Endodermal cell (in vitro differentiated cells): ENCODE results near the gene KCNQ4. TPM values are rescaled to one million over a fixed set of nuclear protein-coding genes. Genes with fewer than 3 reads are reported as not detected.
A peak's percentile ranks its signal among the peaks of the same experiment; 100 is the strongest.

Experiments
- DNase-seq: peaks from one replicate; pipeline ENCODE4 v3.0.0-alpha.2; 2017
- H3K27ac ChIP-seq: 2 replicates; pipeline ENCODE4 v1.5.1; 2013; ENCODE audit warnings: mild to moderate bottlenecking, low read depth, low read length, moderate library complexity
- H3K27me3 ChIP-seq: 2 replicates; pipeline ENCODE4 v1.6.1; 2013; ENCODE audit warnings: mild to moderate bottlenecking, low read length, moderate library complexity; ENCODE audit not compliant: insufficient read depth, control insufficient read depth, poor library complexity, severe bottlenecking
- H3K36me3 ChIP-seq: 2 replicates; pipeline ENCODE4 v1.7.0; 2013; ENCODE audit warnings: mild to moderate bottlenecking, low read length, moderate library complexity; ENCODE audit not compliant: control insufficient read depth, insufficient read depth
- H3K4me1 ChIP-seq: one replicate; pipeline ENCODE4 v1.7.0; 2013; ENCODE audit warnings: low read length; ENCODE audit not compliant: control insufficient read depth, insufficient read depth
- H3K4me3 ChIP-seq: 2 replicates; pipeline ENCODE4 v1.5.1; 2013; ENCODE audit warnings: mild to moderate bottlenecking, low read length, moderate library complexity
- H3K9ac ChIP-seq: 2 replicates; pipeline ENCODE4 v1.6.1; 2013; ENCODE audit warnings: mild to moderate bottlenecking, low read length, moderate library complexity; ENCODE audit not compliant: poor library complexity, severe bottlenecking; ENCODE audit errors: extremely low read depth
- H3K9me3 ChIP-seq: 2 replicates; pipeline ENCODE4 v1.6.1; 2013; ENCODE audit warnings: mild to moderate bottlenecking, low read length, moderate library complexity; ENCODE audit not compliant: control insufficient read depth
- H3K27ac Mint-ChIP-seq: 2 replicates; pipeline ENCODE4 v1.8.0; 2020; ENCODE audit warnings: mixed read lengths
- H3K27me3 Mint-ChIP-seq: 2 replicates; pipeline ENCODE4 v1.8.0; 2021; ENCODE audit warnings: mild to moderate bottlenecking, mixed read lengths; ENCODE audit not compliant: insufficient read depth
- H3K36me3 Mint-ChIP-seq: 2 replicates; pipeline ENCODE4 v1.8.0; 2020; ENCODE audit warnings: low read depth, mixed read lengths
- H3K4me1 Mint-ChIP-seq: 2 replicates; pipeline ENCODE4 v1.8.0; 2020; ENCODE audit warnings: mixed read lengths
- H3K4me3 Mint-ChIP-seq: 2 replicates; pipeline ENCODE4 v1.8.0; 2020; ENCODE audit warnings: mild to moderate bottlenecking, moderate library complexity, mixed read lengths
- H3K9me3 Mint-ChIP-seq: 2 replicates; pipeline ENCODE4 v1.8.0; 2020; ENCODE audit warnings: mild to moderate bottlenecking, mixed read lengths
- WGBS, 2 experiments: methylation state at CpG; one replicate each; pipeline versions ENCODE4 v1.1.5 to v1.1.7; 2013; ENCODE audit warnings: missing lambda C conversion rate in 2 of 2, mixed read lengths in 1 of 2; ENCODE audit not compliant: insufficient coverage in 1 of 2, insufficient read length in 1 of 2; 5-methylcytosine and 5-hydroxymethylcytosine counted together
- total RNA-seq, 2 donors: library from RNA; stranded (reverse); fragmentation: NEBNext Ultra II Directional in 1 of 2; extraction: Animal tissue kit (Norgen Biotek cat#: 25700) in 1 of 2; gene quantifications; 2 replicates in 1 of 2; 3 replicates in 1 of 2; pipeline ENCODE4 v1.2.1, GENCODE V29; 2021
- TF ChIP-seq, protein P1 (sequence below): fragments of 200-600 bp; sonication (generic); conservative IDR thresholded peaks from 2 replicates; pipeline ENCODE4 v1.5.0; 2021; ENCODE audit warnings: antibody characterized with exemption, mild to moderate bottlenecking

KCNQ4 gene
- total RNA-seq, 2 donors from 2014 or later: 0.22 to 0.88 TPM

DNA sequence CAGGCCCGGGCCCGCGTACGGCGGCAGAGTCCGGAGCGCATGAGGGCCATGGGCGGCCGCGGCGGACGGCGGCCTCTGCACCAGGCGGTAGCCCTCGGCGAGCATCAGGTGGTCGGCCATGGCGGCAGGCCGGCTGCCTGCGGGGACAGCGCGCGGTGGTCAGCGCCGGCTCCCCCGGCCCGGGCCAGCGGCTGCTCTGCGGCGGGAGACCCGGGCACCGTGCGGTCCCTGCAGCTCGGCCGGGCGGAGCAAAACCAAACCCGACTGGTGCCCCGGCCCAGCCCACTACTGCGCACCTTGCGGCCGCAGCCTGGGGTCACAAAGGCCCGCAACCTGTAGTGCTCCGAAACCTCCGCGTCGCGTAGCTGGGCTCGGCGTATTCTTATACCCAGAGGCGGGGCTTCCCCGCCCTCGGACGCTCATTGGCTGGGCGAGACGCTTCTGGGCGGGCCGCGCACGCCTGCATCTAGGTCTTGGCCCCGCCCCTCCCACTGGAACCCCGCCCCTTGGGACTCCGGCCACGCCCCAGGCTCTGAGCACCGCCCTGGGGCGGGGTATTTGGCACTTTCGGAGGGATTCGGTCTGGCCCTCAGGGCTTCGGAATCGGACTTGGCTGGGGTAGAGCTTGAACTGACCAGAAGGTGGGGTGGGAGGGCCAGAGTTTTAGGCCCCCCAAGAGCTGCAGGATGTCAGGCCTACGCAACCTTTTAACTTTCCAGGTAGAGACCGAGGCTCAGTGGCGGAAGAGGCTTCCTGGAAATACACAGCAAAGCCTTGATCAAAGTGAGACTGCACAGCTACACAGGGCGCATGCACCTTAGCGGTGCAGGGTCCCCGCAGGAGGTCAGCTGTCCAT, 78.6 kb downstream of the KCNQ4 start, which contains the start of gene CITED4:
Gene CITED4, minus strand, starts transcription at position 356 of the 856 bp plus-strand sequence. Its CDS starts 236 bp downstream, at position 120.
- TF ChIP-seq, protein P1, sequence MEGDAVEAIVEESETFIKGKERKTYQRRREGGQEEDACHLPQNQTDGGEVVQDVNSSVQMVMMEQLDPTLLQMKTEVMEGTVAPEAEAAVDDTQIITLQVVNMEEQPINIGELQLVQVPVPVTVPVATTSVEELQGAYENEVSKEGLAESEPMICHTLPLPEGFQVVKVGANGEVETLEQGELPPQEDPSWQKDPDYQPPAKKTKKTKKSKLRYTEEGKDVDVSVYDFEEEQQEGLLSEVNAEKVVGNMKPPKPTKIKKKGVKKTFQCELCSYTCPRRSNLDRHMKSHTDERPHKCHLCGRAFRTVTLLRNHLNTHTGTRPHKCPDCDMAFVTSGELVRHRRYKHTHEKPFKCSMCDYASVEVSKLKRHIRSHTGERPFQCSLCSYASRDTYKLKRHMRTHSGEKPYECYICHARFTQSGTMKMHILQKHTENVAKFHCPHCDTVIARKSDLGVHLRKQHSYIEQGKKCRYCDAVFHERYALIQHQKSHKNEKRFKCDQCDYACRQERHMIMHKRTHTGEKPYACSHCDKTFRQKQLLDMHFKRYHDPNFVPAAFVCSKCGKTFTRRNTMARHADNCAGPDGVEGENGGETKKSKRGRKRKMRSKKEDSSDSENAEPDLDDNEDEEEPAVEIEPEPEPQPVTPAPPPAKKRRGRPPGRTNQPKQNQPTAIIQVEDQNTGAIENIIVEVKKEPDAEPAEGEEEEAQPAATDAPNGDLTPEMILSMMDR: peak; percentile 72
- Mint-ChIP-seq H3K9me3 (peaks cover 1% of the 10 kb centered on the region), H3K36me3 (no peaks in the 10 kb centered on the region), H3K27ac (no peak within 1 kb of the TSS), H3K4me3 (peak within 1 kb of the TSS; percentile 60), H3K4me1 (peaks cover 23% of the 10 kb centered on the region), H3K27me3 (peaks cover 34% of the 10 kb centered on the region)
- no peaks in the 10 kb centered on the region for H3K4me1 ChIP-seq
- no peaks in the 10 kb centered on the region for H3K9me3 ChIP-seq
- WGBS, 2 experiments: 4 to 16% methylated on average over 21 to 75 of the region's 75 CpGs
- peak within 1 kb of the TSS; percentile 67 for H3K4me3 ChIP-seq
- H3K27ac ChIP-seq: no peak within 1 kb of the TSS
- DNase-seq: peak; percentile 99
- H3K27me3 ChIP-seq: peaks cover 37% of the 10 kb centered on the region
- H3K36me3 ChIP-seq: no peaks in the 10 kb centered on the region
- peak within 1 kb of the TSS; percentile 30 for H3K9ac ChIP-seq

DNA sequence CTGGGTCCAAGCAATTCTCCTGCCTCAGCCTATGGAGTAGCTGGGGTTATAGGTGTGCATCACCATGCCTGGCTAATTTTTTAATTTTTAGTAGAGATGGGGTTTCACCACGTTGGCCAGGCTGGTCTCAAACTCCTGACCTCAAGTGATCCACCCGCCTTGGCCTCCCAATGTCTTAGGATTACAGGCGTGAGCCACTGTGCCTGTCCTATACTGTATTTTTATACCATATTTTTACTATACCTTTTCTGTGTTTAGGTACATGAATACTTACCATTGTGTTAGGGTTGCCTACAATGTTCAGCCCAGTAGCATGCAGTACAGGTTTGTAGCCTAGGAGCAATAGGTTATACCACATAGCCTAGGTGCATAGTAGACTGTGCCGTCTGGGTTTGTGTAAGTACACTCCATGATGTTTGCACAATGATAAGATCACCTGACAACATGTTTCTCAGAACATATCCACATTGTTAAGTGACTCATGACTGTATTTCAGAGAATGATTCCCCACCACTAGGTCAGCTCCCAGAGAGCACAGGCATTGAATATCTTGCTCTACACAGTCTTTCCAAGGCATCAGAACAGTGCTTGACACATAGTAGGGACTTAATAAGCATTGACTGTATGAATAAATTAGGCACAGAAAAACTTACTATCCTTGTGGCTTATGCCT, 84.6 kb downstream of the KCNQ4 start:
- Mint-ChIP-seq H3K9me3 (peaks cover 5% of the 10 kb centered on the region), H3K27me3 (peaks cover 6% of the 10 kb centered on the region), H3K36me3 (no peaks in the 10 kb centered on the region), H3K4me1 (peaks cover 13% of the 10 kb centered on the region), H3K27ac (no peak overlapping the region), H3K4me3 (no peak overlapping the region)
- Histone ChIP-seq H3K27me3 (no peaks in the 10 kb centered on the region), H3K4me1 (no peaks in the 10 kb centered on the region), H3K4me3 (no peak overlapping the region), H3K9ac (no peak overlapping the region), H3K36me3 (no peaks in the 10 kb centered on the region), H3K27ac (no peak overlapping the region), H3K9me3 (peaks cover 10% of the 10 kb centered on the region)
- no peak for DNase-seq
- TF ChIP-seq, protein P1: no peak
- 89 to 90% methylated on average over 3 to 4 of the region's 4 CpGs for WGBS, 2 experiments

DNA sequence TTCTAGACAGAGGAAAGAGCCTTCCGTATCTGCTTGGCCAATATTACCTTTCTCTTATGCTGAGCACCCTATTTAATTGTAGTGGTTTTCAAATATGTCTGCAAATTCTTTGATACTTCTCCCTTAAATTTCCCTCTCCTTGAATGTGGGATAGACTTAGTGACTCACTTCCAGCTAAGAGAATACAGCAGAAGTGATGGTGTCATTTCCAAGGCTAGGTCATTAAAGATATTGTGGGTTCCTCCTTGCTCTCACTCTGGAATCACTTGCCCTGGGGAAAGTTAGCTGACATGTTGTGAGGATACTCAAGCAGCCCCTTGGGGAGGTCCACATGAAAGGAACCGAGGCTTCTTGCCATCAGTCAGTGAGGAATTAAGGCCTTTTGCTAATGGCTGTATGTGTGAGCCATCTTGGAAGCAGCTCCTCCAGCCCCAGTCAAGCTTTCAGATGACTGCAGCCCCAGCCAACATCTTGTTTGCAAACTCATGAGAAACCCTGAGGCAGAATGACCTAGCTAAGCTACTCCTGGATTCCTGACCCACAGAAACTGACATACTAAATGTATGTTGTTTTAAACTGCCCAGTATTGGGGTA, 86.6 kb downstream of the KCNQ4 start:
- Mint-ChIP-seq H3K27ac (no peak overlapping the region), H3K27me3 (peaks cover 10% of the 10 kb centered on the region), H3K4me1 (peaks cover 3% of the 10 kb centered on the region), H3K4me3 (no peak overlapping the region), H3K36me3 (no peaks in the 10 kb centered on the region), H3K9me3 (peaks cover 4% of the 10 kb centered on the region)
- no peak for DNase-seq
- 88 to 94% methylated on average over 1 to 2 of the region's 2 CpGs for WGBS, 2 experiments
- Histone ChIP-seq H3K4me3 (no peak overlapping the region), H3K9ac (no peak overlapping the region), H3K27ac (no peak overlapping the region), H3K36me3 (no peaks in the 10 kb centered on the region), H3K4me1 (no peaks in the 10 kb centered on the region), H3K27me3 (no peaks in the 10 kb centered on the region), H3K9me3 (peaks cover 10% of the 10 kb centered on the region)
- TF ChIP-seq, protein P1: no peak
